Caco-2 (cell line): Measurements from ENCODE around the gene HHIPL1. TPM values are rescaled to one million over a fixed set of nuclear protein-coding genes. Genes with fewer than 3 reads are reported as not detected.

Source experiments
- BruUV-seq: library from RNA; stranded (reverse); fragments of 400-500 nt; replicated peaks from 2 replicates; lab custom pipeline; 2021; lab: Mats Ljungman, UMichigan
- CTCF ChIA-PET: fragments of 300-600 bp; sonication (Branson Sonifier 250); formaldehyde crosslinking; loops from one replicate; lab custom pipeline; 2022; ENCODE audit warnings: antibody characterized with exemption; lab: Charles Lee
- POLR2A ChIA-PET: fragments of 300-600 bp; sonication (Branson Sonifier 250); formaldehyde crosslinking; loops from one replicate; lab custom pipeline; 2022; ENCODE audit warnings: antibody characterized with exemption; lab: Charles Lee
- DNase-seq, 2 experiments: peaks; one replicate each; pipeline versions ENCODE4 v3.0.0 to v3.0.0-alpha.2; 2020 to 2022
- H3K27me3 ChIP-seq: replicated peaks from 2 replicates; pipeline ENCODE4 v1.6.0; 2011; ENCODE audit warnings: low read length; ENCODE audit not compliant: control insufficient read depth, insufficient read depth
- H3K36me3 ChIP-seq: 2 replicates; pipeline ENCODE4 v1.5.1; 2011; ENCODE audit warnings: low read length; ENCODE audit not compliant: control insufficient read depth, insufficient read depth
- H3K4me1 ChIP-seq: fragments of 250-450 bp; sonication (Bioruptor Pico); 2 replicates; pipeline ENCODE4 v1.5.1; 2020; ENCODE audit warnings: mild to moderate bottlenecking
- H3K4me3 ChIP-seq: 2 replicates; pipeline ENCODE4 v1.5.1; 2011; ENCODE audit warnings: low read depth, mild to moderate bottlenecking, control low read depth, low read length
- H3K9me3 ChIP-seq: fragments of 250-450 bp; sonication (Bioruptor Pico); 2 replicates; pipeline ENCODE4 v1.5.1; 2020; ENCODE audit warnings: mild to moderate bottlenecking, moderate library complexity
- H3K27ac Mint-ChIP-seq: one replicate; pipeline ENCODE4 v1.8.0; 2022; ENCODE audit warnings: mixed read lengths; ENCODE audit not compliant: unreplicated experiment
- H3K27me3 Mint-ChIP-seq: one replicate; pipeline ENCODE4 v1.8.0; 2022; ENCODE audit warnings: mixed read lengths; ENCODE audit not compliant: insufficient read depth, unreplicated experiment
- H3K36me3 Mint-ChIP-seq: one replicate; pipeline ENCODE4 v1.8.0; 2022; ENCODE audit warnings: mild to moderate bottlenecking, mixed read lengths; ENCODE audit not compliant: insufficient read depth, unreplicated experiment
- H3K4me1 Mint-ChIP-seq: one replicate; pipeline ENCODE4 v1.8.0; 2022; ENCODE audit warnings: low read depth, mixed read lengths; ENCODE audit not compliant: unreplicated experiment
- H3K4me3 Mint-ChIP-seq: one replicate; pipeline ENCODE4 v1.8.0; 2022; ENCODE audit warnings: mild to moderate bottlenecking, moderate library complexity, mixed read lengths; ENCODE audit not compliant: unreplicated experiment
- H3K9me3 Mint-ChIP-seq: one replicate; pipeline ENCODE4 v1.8.0; 2022; ENCODE audit warnings: mixed read lengths; ENCODE audit not compliant: unreplicated experiment
- CTCF ChIP-seq, 2 experiments: fragments of 200-600 bp in 1 of 2; IDR thresholded peaks; 1 replicate in 1 of 2; 2 replicates in 1 of 2; pipeline versions ENCODE4 v1.5.1 to v1.8.0; 2011 to 2022; ENCODE audit warnings: antibody characterized with exemption in 1 of 2, control low read depth in 1 of 2, inconsistent platforms in 1 of 2, low read depth in 1 of 2, low read length in 1 of 2, mild to moderate bottlenecking in 1 of 2, moderate library complexity in 1 of 2; ENCODE audit not compliant: insufficient read depth in 1 of 2, severe bottlenecking in 1 of 2, unreplicated experiment in 1 of 2
- intact Hi-C: fragments of 100-400 bp; cut with micrococcal nuclease; formaldehyde crosslinking; loops from one replicate; pipeline ENCODE4 v1.10.0; 2022; ENCODE audit not compliant: unreplicated experiment
- total RNA-seq: library from RNA; stranded (reverse); gene quantifications from 2 replicates; pipeline ENCODE4 v1.2.3, GENCODE V29; 2022

Gene HHIPL1
- total RNA-seq, 1 experiment from 2014 or later: 2.9 TPM

GRCh38 chr14:99675382-99675835 is 30.5 kb downstream of the HHIPL1 start:
- DNase-seq: no peak
- no peak for TF ChIP-seq CTCF (IDR thresholded peaks at IDR 0.05; ENCODE audit: insufficient read depth in 1 of 2, low read depth in 1 of 2, low read length in 1 of 2, severe bottlenecking in 1 of 2, unreplicated experiment in 1 of 2)
- Histone ChIP-seq H3K4me1 (peaks cover 7% of the 10 kb centered on the region; the same call in 1 of the 2 replicates), H3K9me3 (peaks cover 15% of the 10 kb centered on the region), H3K4me3 (no peak overlapping the region), H3K27me3 (no peaks in the 10 kb centered on the region), H3K36me3 (no peaks in the 10 kb centered on the region)
- Mint-ChIP-seq H3K27ac (no peak overlapping the region), H3K4me3 (no peak overlapping the region), H3K27me3 (no peaks in the 10 kb centered on the region), H3K9me3 (no peaks in the 10 kb centered on the region), H3K4me1 (peaks cover 7% of the 10 kb centered on the region), H3K36me3 (no peaks in the 10 kb centered on the region)
- ChIA-PET POLR2A (no interaction called here), CTCF (no interaction called here)
- no TSS peak for BruUV-seq
- intact Hi-C loops: no loop called here

GRCh38 chr14:99675951-99676350 is 31.0 kb downstream of the HHIPL1 start:
- no peak for TF ChIP-seq CTCF (IDR thresholded peaks at IDR 0.05; ENCODE audit: insufficient read depth in 1 of 2, low read depth in 1 of 2, low read length in 1 of 2, severe bottlenecking in 1 of 2, unreplicated experiment in 1 of 2)
- Histone ChIP-seq H3K27me3 (no peaks in the 10 kb centered on the region), H3K4me3 (no peak overlapping the region), H3K36me3 (no peaks in the 10 kb centered on the region), H3K9me3 (peaks cover 15% of the 10 kb centered on the region), H3K4me1 (peaks cover 7% of the 10 kb centered on the region; the same call in 1 of the 2 replicates)
- peaks cover 7% of the 10 kb centered on the region for H3K4me1 Mint-ChIP-seq
- no peak overlapping the region for H3K27ac Mint-ChIP-seq
- BruUV-seq: no TSS peak
- ChIA-PET POLR2A (no interaction called here), CTCF (interaction anchor here (0.6 kb wide), 1 partner anchor 540 kb away, joined by 3 read pairs; no protein-coding TSS in a partner anchor)
- DNase-seq: no peak
- intact Hi-C loops: no loop called here
- no peaks in the 10 kb centered on the region for H3K27me3 Mint-ChIP-seq
- no peak overlapping the region for H3K4me3 Mint-ChIP-seq
- H3K36me3 Mint-ChIP-seq: no peaks in the 10 kb centered on the region
- no peaks in the 10 kb centered on the region for H3K9me3 Mint-ChIP-seq

- peaks cover 3% of the 10 kb centered on the region for H3K27me3 Mint-ChIP-seq
- Histone ChIP-seq H3K9me3 (peaks cover 15% of the 10 kb centered on the region), H3K4me1 (peaks cover 6% of the 10 kb centered on the region; the same call in 1 of the 2 replicates), H3K36me3 (no peaks in the 10 kb centered on the region), H3K27me3 (no peaks in the 10 kb centered on the region), H3K4me3 (no peak overlapping the region)
- H3K27ac Mint-ChIP-seq: no peak overlapping the region
- BruUV-seq: no TSS peak
- H3K9me3 Mint-ChIP-seq: no peaks in the 10 kb centered on the region
- no peaks in the 10 kb centered on the region for H3K36me3 Mint-ChIP-seq
- ChIA-PET CTCF (interaction anchor here (0.6 kb wide), 1 partner anchor 540 kb away, joined by 3 read pairs; no protein-coding TSS in a partner anchor), POLR2A (no interaction called here)
- intact Hi-C loops: no loop called here
- H3K4me1 Mint-ChIP-seq: peaks cover 3% of the 10 kb centered on the region
- DNase-seq: no peak
- no peak for TF ChIP-seq CTCF (IDR thresholded peaks at IDR 0.05; ENCODE audit: insufficient read depth in 1 of 2, low read depth in 1 of 2, low read length in 1 of 2, severe bottlenecking in 1 of 2, unreplicated experiment in 1 of 2)
- no peak overlapping the region for H3K4me3 Mint-ChIP-seq
These were observed 31.7 kb downstream of the HHIPL1 start for GRCh38 chr14:99676657-99677056.
